GM06990 (cell line): Measurements from ENCODE around the gene COQ2.

ENCODE experiments used
- DNase-seq: peaks from one replicate; pipeline ENCODE4 v3.0.0-alpha.2; 2011; ENCODE audit not compliant: insufficient read length; ENCODE audit errors: extremely low read depth
- H3K27me3 ChIP-seq: replicated peaks from 2 replicates; pipeline ENCODE4 v1.6.0; 2011; ENCODE audit warnings: low read length; ENCODE audit not compliant: control insufficient read depth, insufficient read depth
- H3K36me3 ChIP-seq: 2 replicates; pipeline ENCODE4 v1.5.1; 2011; ENCODE audit warnings: low read length; ENCODE audit not compliant: control insufficient read depth, insufficient read depth
- H3K4me3 ChIP-seq: replicated peaks from 2 replicates; pipeline ENCODE4 v1.5.1; 2011; ENCODE audit warnings: low read depth, mild to moderate bottlenecking, control low read depth, low read length
- TF ChIP-seq, protein P1 (sequence below): IDR thresholded peaks from 2 replicates; pipeline ENCODE4 v1.5.1; 2011; ENCODE audit warnings: low read length, control low read depth, mild to moderate bottlenecking, inconsistent platforms; ENCODE audit not compliant: insufficient read depth, poor library complexity, severe bottlenecking

COQ2 gene

DNA sequence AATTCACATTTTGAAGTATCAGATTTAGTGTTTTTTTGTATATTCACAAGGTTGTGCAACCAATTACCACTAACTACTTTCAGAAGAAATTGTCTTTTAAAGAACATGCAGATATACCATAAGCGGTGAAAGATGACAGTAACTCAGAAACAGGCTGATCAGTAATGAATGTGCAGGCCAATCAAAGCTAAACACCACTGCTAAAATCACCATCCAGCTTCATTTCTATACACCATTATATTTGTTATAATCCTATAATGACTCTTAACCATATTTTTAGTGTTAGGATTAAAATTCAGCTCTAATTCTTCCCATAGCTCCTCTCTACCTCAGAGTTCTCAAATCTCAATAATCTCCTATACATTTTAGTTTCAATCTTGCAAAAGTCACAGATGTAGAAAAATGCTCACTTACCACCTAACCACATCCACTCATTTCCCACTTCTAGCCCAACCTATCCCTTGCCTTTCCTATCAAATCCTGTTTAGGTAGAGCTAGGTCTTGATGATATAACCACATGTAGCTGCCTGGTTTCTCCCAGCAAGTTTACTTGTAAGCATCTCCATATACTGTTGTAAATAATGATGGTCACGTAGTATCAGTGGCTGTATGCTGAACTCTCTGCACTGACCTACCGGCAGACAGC, 16.6 kb downstream of the COQ2 start:
- Histone ChIP-seq H3K36me3 (peaks cover 2% of the 10 kb centered on the region), H3K4me3 (no peak overlapping the region), H3K27me3 (no peaks in the 10 kb centered on the region)
- TF ChIP-seq, protein P1, sequence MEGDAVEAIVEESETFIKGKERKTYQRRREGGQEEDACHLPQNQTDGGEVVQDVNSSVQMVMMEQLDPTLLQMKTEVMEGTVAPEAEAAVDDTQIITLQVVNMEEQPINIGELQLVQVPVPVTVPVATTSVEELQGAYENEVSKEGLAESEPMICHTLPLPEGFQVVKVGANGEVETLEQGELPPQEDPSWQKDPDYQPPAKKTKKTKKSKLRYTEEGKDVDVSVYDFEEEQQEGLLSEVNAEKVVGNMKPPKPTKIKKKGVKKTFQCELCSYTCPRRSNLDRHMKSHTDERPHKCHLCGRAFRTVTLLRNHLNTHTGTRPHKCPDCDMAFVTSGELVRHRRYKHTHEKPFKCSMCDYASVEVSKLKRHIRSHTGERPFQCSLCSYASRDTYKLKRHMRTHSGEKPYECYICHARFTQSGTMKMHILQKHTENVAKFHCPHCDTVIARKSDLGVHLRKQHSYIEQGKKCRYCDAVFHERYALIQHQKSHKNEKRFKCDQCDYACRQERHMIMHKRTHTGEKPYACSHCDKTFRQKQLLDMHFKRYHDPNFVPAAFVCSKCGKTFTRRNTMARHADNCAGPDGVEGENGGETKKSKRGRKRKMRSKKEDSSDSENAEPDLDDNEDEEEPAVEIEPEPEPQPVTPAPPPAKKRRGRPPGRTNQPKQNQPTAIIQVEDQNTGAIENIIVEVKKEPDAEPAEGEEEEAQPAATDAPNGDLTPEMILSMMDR = no peak
- DNase-seq = no peak

DNA sequence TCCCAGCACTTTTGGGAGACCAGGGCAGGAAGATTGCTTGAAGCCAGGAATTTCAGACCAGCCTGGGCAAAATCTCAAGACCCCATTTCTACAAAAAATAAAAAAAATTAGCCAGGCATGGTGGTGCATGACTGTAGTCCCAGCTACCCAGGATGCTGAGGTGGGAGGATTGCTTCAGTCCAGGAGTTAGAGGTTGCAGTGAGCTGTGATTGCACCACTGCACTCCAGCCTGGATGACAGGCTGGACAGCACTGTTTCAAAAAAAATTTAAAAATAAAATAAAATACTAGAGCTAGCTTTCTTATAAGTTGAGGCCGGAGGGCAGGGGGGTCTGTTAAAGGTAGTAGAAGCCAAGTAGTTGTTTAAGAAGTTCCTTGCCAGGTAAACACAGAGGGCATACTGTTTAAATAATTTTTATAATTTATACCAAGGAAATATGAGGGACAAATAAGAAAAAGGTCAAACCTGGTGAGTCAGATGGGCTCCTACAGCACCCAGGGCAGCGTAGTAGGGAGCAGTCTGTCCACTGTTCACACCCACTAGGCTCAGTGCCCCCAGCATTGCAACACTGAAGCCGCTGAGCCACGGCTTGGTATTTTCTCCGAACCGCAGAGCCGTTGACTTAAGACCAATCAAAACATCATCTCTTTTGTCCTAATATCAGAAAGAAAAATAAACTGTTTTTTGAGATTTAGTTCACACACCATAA, 17.3 kb downstream of the COQ2 start:
- no peak for DNase-seq
- no peaks in the 10 kb centered on the region for H3K27me3 ChIP-seq
- no peak overlapping the region for H3K4me3 ChIP-seq
- TF ChIP-seq, protein P1 = no peak
- peaks cover 2% of the 10 kb centered on the region for H3K36me3 ChIP-seq

DNA sequence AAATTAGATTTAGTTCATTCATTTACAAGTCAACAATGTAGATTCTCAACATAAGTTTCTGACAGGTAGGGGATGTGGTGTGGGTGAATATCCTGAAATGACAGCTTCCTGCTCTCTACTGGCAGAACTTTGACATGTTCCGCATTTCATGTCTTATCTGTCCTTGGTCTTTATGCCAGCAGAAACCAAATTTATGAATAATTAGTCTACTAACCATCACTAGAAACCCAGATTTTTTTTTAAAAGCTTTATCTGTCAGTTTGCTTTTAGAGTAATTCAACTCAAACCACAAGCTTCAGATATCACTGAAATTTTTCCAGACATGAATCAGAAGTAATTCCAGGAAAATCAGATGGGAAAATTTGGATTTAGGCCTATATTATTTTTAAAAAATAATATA, 17.9 kb downstream of the COQ2 start:
- Histone ChIP-seq H3K4me3 (no peak overlapping the region), H3K36me3 (peaks cover 2% of the 10 kb centered on the region), H3K27me3 (no peaks in the 10 kb centered on the region)
- DNase-seq = no peak
- TF ChIP-seq, protein P1 = no peak

DNA sequence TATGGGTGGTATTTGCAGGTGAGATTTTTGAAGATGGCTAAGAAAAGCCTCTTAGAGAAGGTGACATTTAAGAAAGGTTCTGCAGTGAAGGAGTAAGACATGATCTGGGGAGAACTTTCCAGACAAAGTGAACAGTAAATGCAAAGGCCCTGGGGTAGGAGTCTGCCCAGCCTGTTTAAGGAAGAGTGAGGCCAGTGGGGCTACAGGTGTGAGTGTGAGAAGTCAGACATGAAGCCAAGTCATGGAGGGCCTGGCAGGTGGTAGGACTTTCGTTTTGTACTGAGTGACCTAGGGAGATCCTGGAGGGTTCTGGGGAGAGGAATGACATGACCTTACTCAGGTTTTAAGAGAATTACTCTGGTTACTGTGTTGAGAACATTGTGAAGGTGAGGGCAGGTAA, 21.5 kb downstream of the COQ2 start:
- TF ChIP-seq, protein P1 = no peak
- Histone ChIP-seq H3K36me3 (peaks cover 2% of the 10 kb centered on the region), H3K4me3 (no peak overlapping the region), H3K27me3 (no peaks in the 10 kb centered on the region)
- no peak for DNase-seq

DNA sequence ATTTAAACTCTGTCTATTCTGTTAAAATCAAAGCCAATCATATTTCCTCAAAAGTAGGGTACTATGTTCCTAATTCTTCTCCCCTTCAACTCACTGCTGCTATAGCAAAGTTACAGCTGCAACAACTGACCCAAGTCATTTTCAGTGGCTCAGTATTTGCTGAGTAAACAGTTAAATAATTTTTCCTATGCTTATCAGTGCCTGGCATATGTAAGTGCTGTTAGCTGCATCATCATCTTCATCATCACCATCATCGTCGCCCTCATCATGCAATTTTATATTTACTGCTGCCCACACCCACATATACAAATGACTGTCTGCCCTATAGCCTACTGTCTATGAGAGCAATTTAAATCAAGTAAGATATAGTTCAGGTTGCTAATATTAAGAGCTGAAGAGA, 21.9 kb downstream of the COQ2 start:
- Histone ChIP-seq H3K27me3 (no peaks in the 10 kb centered on the region), H3K36me3 (peaks cover 2% of the 10 kb centered on the region), H3K4me3 (no peak overlapping the region)
- DNase-seq = no peak
- TF ChIP-seq, protein P1 = no peak
